ENCODE measurements around the gene ANKRD2. TPM values are rescaled to one million over a fixed set of nuclear protein-coding genes. Genes with fewer than 3 reads are reported as not detected.
A peak's percentile ranks its signal among the peaks of the same experiment; 100 is the strongest.

The ANKRD2 gene
- total and polyA plus RNA-seq, 2 donors from 2014 or later: 3.6 to 10.0 TPM

- no peaks in the 10 kb centered on the region for H3K9me3 ChIP-seq (ENCODE audit: control insufficient read depth in 2 of 3, insufficient read depth in 1 of 3, low read length in 3 of 3)
- intact Hi-C loops (cut with DNase I): no loop called here
- H3K4me1 ChIP-seq (ENCODE audit: control insufficient read depth in 2 of 3, insufficient read depth in 2 of 3, low read depth in 1 of 3, low read length in 3 of 3): peaks cover 0 to 12% (median 2%) of the 10 kb centered on the region in 3 donors
- DNase-seq: no peak
- H3K27me3 ChIP-seq (ENCODE audit: control insufficient read depth, insufficient read depth, low read length): no peaks in the 10 kb centered on the region
- FAIRE-seq: no peak
- no peak overlapping the region for H3K9ac ChIP-seq (ENCODE audit: low read length in 3 of 3)
- peaks cover 0 to under 1% (median 0%) of the 10 kb centered on the region in 3 donors for H3K36me3 ChIP-seq (ENCODE audit: control insufficient read depth in 2 of 3, insufficient read depth in 3 of 3, low read length in 3 of 3)
- no peak for TF ChIP-seq CTCF (IDR thresholded peaks at IDR 0.05; ENCODE audit: borderline replicate concordance, extremely low read depth, insufficient read depth)
- no peak overlapping the region for H3K27ac ChIP-seq (ENCODE audit: low read depth in 2 of 2, low read length in 2 of 2)
- no peak overlapping the region for H3K4me3 ChIP-seq (ENCODE audit: low read length in 3 of 3)
Observed at GRCh38 chr10:97593421-97593820, 20.8 kb downstream of the ANKRD2 start.

GRCh38 chr10:97596101-97597082 lies 23.8 kb downstream of the ANKRD2 start:
- Histone ChIP-seq H3K27me3 (ENCODE audit: control insufficient read depth, insufficient read depth, low read length) (no peaks in the 10 kb centered on the region), H3K9me3 (ENCODE audit: control insufficient read depth in 2 of 3, insufficient read depth in 1 of 3, low read length in 3 of 3) (no peaks in the 10 kb centered on the region), H3K4me1 (ENCODE audit: control insufficient read depth in 2 of 3, insufficient read depth in 2 of 3, low read depth in 1 of 3, low read length in 3 of 3) (peaks cover 0 to 11% (median 0%) of the 10 kb centered on the region in 3 donors), H3K4me3 (ENCODE audit: low read length in 3 of 3) (no peak overlapping the region), H3K9ac (ENCODE audit: low read length in 3 of 3) (peak overlapping the region in 1 of 3 donors; percentile 4), H3K27ac (ENCODE audit: low read depth in 2 of 2, low read length in 2 of 2) (peak overlapping the region; percentile 5 to 61), H3K36me3 (ENCODE audit: control insufficient read depth in 2 of 3, insufficient read depth in 3 of 3, low read length in 3 of 3) (peaks cover 0 to 19% (median 2%) of the 10 kb centered on the region in 3 donors)
- FAIRE-seq (no peak), DNase-seq (peak in 1 of 5 donors; percentile 43)
- intact Hi-C loops (cut with DNase I): no loop called here
- no peak for TF ChIP-seq CTCF (IDR thresholded peaks at IDR 0.05; ENCODE audit: borderline replicate concordance, extremely low read depth, insufficient read depth)

- peaks cover 0 to 11% (median 0%) of the 10 kb centered on the region in 3 donors for H3K4me1 ChIP-seq (ENCODE audit: control insufficient read depth in 2 of 3, insufficient read depth in 2 of 3, low read depth in 1 of 3, low read length in 3 of 3)
- H3K27me3 ChIP-seq (ENCODE audit: control insufficient read depth, insufficient read depth, low read length): no peaks in the 10 kb centered on the region
- H3K27ac ChIP-seq (ENCODE audit: low read depth in 2 of 2, low read length in 2 of 2): no peak overlapping the region
- H3K9ac ChIP-seq (ENCODE audit: low read length in 3 of 3): no peak overlapping the region
- no peaks in the 10 kb centered on the region for H3K9me3 ChIP-seq (ENCODE audit: control insufficient read depth in 2 of 3, insufficient read depth in 1 of 3, low read length in 3 of 3)
- no peak for TF ChIP-seq CTCF (IDR thresholded peaks at IDR 0.05; ENCODE audit: borderline replicate concordance, extremely low read depth, insufficient read depth)
- DNase-seq (peak in 1 of 5 donors; percentile 4), FAIRE-seq (no peak)
- H3K36me3 ChIP-seq (ENCODE audit: control insufficient read depth in 2 of 3, insufficient read depth in 3 of 3, low read length in 3 of 3): peaks cover 0 to 19% (median 2%) of the 10 kb centered on the region in 3 donors
- H3K4me3 ChIP-seq (ENCODE audit: low read length in 3 of 3): no peak overlapping the region
- intact Hi-C loops (cut with DNase I): no loop called here
Observed at GRCh38 chr10:97597778-97598177, 25.2 kb downstream of the ANKRD2 start.

Data from kidney (tissue), 14 donors.